ENCODE measurements around the gene PDAP1. TPM values are rescaled to one million over a fixed set of nuclear protein-coding genes. Genes with fewer than 3 reads are reported as not detected.

The PDAP1 gene
- polyA plus RNA-seq, 1 of the 3 experiments (the other 2 are of a cell fraction): 389 TPM

- DNase-seq: peak; percentile 71
- Histone ChIP-seq H3K4me3 (ENCODE audit: low read depth in 2 of 2, low read length in 1 of 2) (no peak overlapping the region), H3K27me3 (ENCODE audit: insufficient read depth) (no peaks in the 10 kb centered on the region), H2AFZ (ENCODE audit: low read depth) (no peak overlapping the region), H4K20me1 (ENCODE audit: insufficient read depth) (peaks cover 81% of the 10 kb centered on the region), H3K4me2 (no peak overlapping the region), H3K79me2 (ENCODE audit: insufficient read depth) (peaks cover 88% of the 10 kb centered on the region), H3K27ac (ENCODE audit: low read depth in 2 of 2, low read length in 1 of 2) (peak overlapping the region in 1 of 2 experiments; percentile 57; a peak in 1 of 4 replicates), H3F3A (replicated peaks; ENCODE audit: insufficient read depth) (peaks cover 17% of the 10 kb centered on the region), H3K9me3 (no peaks in the 10 kb centered on the region), H3K4me1 (ENCODE audit: control insufficient read depth in 1 of 2, insufficient read depth in 2 of 2, low read depth in 1 of 2, low read length in 1 of 2) (peaks cover 15 to 27% of the 10 kb centered on the region in 2 experiments; a peak in 2 of 4 replicates), H3K9me2 (no peaks in the 10 kb centered on the region), H3K36me3 (replicated peaks in 1 of 2; ENCODE audit: control insufficient read depth in 1 of 2, insufficient read depth in 2 of 2, low read length in 1 of 2) (peaks cover 7 to 44% of the 10 kb centered on the region in 2 experiments), H3K9ac (no peak overlapping the region)
- POLR2A ChIA-PET: interaction anchor here (0.6 kb wide), 1 partner anchor 11 kb away, joined by 5 read pairs; no protein-coding TSS in a partner anchor
- 67% methylated on average over 2 of the region's 7 CpGs for WGBS (ENCODE audit: low lambda C conversion rate)
- CTCF ChIA-PET: no interaction called here
- TF ChIP-seq EP300 (IDR thresholded peaks at IDR 0.05; ENCODE audit: borderline replicate concordance in 1 of 2, low read depth in 1 of 2, low read length in 1 of 2): peak in 1 of 2 experiments; percentile 68; a peak in 2 of 4 replicates
- TF ChIP-seq GATA2 (CRISPR knock-in tag; IDR thresholded peaks at IDR 0.05): peak; percentile 44; the same call in 1 of the 2 replicates
- TF ChIP-seq NRF1 (IDR thresholded peaks at IDR 0.05; ENCODE audit: low read depth, low read length): no peak
- TF ChIP-seq MXI1 (IDR thresholded peaks at IDR 0.05; ENCODE audit: low read depth, low read length): peak; percentile 72
- TF ChIP-seq CHD2 (IDR thresholded peaks at IDR 0.05; ENCODE audit: low read length, partially characterized antibody): peak; percentile 47
Measured at GRCh38 chr7:99381664-99382075, 26.7 kb downstream of the PDAP1 start.

DNA sequence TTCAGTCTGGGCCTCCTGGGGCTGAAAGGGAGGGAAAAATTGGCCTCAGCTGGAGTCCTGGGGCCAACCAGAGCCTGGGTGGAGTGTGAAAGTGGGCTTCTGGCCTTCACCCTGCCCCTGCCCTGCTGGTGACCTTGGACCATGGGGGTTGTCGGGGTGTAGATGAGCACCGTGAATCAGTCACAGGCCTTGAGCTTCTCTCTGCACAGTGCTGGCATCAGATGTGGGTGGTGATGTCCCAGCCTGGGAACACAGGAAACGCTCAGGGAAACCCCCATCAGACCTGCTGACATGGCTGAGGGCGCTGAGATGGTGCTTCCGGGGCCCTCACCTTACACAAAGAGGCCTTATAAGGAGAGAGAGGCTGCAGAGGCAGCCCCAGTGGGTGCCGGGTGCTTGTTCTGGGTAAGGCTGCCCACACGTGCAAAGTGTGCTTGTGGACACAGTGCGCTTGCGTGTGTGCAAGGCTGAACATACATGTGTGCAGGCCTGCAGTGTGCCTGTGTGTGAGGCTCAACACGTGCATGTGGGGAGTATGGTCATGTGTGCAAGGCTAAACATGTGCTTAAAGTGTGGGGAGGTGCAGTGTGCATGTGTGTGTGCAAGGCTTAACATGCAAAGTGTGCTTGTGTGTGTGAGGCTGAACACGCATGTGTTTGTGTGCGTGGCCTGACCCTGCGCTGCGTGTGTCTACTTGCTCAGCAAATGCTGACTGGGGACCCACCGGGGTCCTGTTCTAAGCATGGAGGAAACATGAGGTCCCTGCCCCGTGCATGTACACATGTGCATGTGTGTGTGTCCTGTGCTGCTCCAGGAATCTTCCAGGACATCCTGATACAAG, 27.4 kb downstream of the PDAP1 start:
- Histone ChIP-seq H3K27me3 (ENCODE audit: insufficient read depth) (no peaks in the 10 kb centered on the region), H3K9me3 (no peaks in the 10 kb centered on the region), H3K9me2 (no peaks in the 10 kb centered on the region), H4K20me1 (ENCODE audit: insufficient read depth) (peaks cover 87% of the 10 kb centered on the region), H3K79me2 (ENCODE audit: insufficient read depth) (peaks cover 94% of the 10 kb centered on the region), H3K4me2 (no peak overlapping the region), H2AFZ (ENCODE audit: low read depth) (no peak overlapping the region), H3K4me1 (ENCODE audit: control insufficient read depth in 1 of 2, insufficient read depth in 2 of 2, low read depth in 1 of 2, low read length in 1 of 2) (peaks cover 17 to 27% of the 10 kb centered on the region in 2 experiments; a peak in 2 of 4 replicates), H3K27ac (ENCODE audit: low read depth in 2 of 2, low read length in 1 of 2) (peak overlapping the region in 1 of 2 experiments; percentile 57; a peak in 1 of 4 replicates), H3K9ac (no peak overlapping the region), H3F3A (replicated peaks; ENCODE audit: insufficient read depth) (peaks cover 21% of the 10 kb centered on the region), H3K36me3 (replicated peaks in 1 of 2; ENCODE audit: control insufficient read depth in 1 of 2, insufficient read depth in 2 of 2, low read length in 1 of 2) (peaks cover 3 to 44% of the 10 kb centered on the region in 2 experiments), H3K4me3 (ENCODE audit: low read depth in 2 of 2, low read length in 1 of 2) (no peak overlapping the region)
- WGBS (ENCODE audit: low lambda C conversion rate): 95% methylated on average over 14 of the region's 16 CpGs
- POLR2A ChIA-PET: no interaction called here
- CTCF ChIA-PET: no interaction called here
- TF ChIP-seq SIN3A (IDR thresholded peaks at IDR 0.05; ENCODE audit: borderline replicate concordance, low read depth, low read length) (no peak), POLR2AphosphoS5 (IDR thresholded peaks at IDR 0.05; ENCODE audit: low read depth, low read length) (0 out of 2 replicates have a peak, but pooled peaks have one; percentile 9)
- DNase-seq: peak; percentile 30

DNA sequence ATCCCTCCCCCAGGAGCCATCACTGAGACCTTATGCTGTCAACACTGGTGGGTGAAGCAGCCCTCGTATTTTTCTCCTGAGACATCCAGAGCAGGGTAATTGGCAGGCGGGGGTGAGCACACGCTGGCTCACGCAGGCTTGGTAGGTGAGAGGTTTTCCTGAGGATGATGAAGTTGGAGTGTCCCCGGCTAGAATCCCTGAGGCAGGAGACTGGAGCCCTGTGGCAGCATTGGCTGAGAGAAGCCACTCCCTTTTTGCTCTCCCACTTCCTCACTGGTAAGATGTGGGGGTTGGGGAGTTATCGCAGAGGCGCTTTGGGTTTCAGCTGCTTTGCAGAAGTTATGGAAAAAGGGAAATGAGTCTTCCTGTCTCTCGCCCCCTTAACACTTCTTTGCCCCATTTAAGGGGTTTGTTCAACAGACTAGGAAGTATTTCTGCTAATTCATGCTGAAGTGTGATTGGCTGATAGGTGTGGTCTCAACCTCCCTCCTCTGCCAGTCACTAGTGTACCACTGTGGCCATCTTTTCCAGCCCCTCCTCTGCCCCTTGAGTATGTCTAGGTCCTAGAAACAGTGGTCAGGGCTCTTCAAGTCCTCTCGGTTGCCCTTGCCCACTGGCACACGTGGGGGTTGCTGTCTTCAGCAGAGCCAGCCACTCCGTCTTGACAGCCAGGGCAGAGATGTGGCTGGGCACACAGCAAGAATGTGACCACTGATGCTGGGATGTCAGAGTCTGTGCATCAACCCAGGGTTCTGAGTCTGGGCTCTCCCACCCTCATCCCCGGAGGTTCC, 28.2 kb downstream of the PDAP1 start:
- peak overlapping the region in 1 of 2 experiments; percentile 52; a peak in 2 of 4 replicates for H3K27ac ChIP-seq (ENCODE audit: low read depth in 2 of 2, low read length in 1 of 2)
- H3K27me3 ChIP-seq (ENCODE audit: insufficient read depth): no peaks in the 10 kb centered on the region
- peaks cover 95% of the 10 kb centered on the region for H3K79me2 ChIP-seq (ENCODE audit: insufficient read depth)
- peaks cover 27% of the 10 kb centered on the region for H3F3A ChIP-seq (replicated peaks; ENCODE audit: insufficient read depth)
- no peak overlapping the region for H2AFZ ChIP-seq (ENCODE audit: low read depth)
- no peaks in the 10 kb centered on the region for H3K9me3 ChIP-seq
- peak overlapping the region; percentile 56 for H3K4me2 ChIP-seq
- no peak overlapping the region for H3K4me3 ChIP-seq (ENCODE audit: low read depth in 2 of 2, low read length in 1 of 2)
- 87% methylated on average over 12 of the region's 12 CpGs for WGBS (ENCODE audit: low lambda C conversion rate)
- H3K36me3 ChIP-seq (replicated peaks in 1 of 2; ENCODE audit: control insufficient read depth in 1 of 2, insufficient read depth in 2 of 2, low read length in 1 of 2): peaks cover 0 to 37% of the 10 kb centered on the region in 2 experiments
- POLR2A ChIA-PET: no interaction called here
- H4K20me1 ChIP-seq (ENCODE audit: insufficient read depth): peaks cover 88% of the 10 kb centered on the region
- H3K9me2 ChIP-seq: no peaks in the 10 kb centered on the region
- peaks cover 23 to 27% of the 10 kb centered on the region in 2 experiments; a peak in 2 of 4 replicates for H3K4me1 ChIP-seq (ENCODE audit: control insufficient read depth in 1 of 2, insufficient read depth in 2 of 2, low read depth in 1 of 2, low read length in 1 of 2)
- no peak for DNase-seq
- CTCF ChIA-PET: no interaction called here
- no peak overlapping the region for H3K9ac ChIP-seq
- TF ChIP-seq FOXJ3 (CRISPR knock-in tag; IDR thresholded peaks at IDR 0.05) (no peak), MXI1 (IDR thresholded peaks at IDR 0.05; ENCODE audit: low read depth, low read length) (no peak), YY1 (IDR thresholded peaks at IDR 0.05; ENCODE audit: low read depth) (no peak), CHD2 (IDR thresholded peaks at IDR 0.05; ENCODE audit: low read length, partially characterized antibody) (no peak), USF2 (IDR thresholded peaks at IDR 0.05; ENCODE audit: borderline replicate concordance, low read depth, low read length) (no peak), SMC3 (IDR thresholded peaks at IDR 0.05; ENCODE audit: low read depth, low read length) (no peak), FOSL2 (IDR thresholded peaks at IDR 0.05; ENCODE audit: borderline replicate concordance, low read depth) (no peak), MEF2A (IDR thresholded peaks at IDR 0.05; ENCODE audit: borderline replicate concordance, low read depth) (no peak), TAF1 (IDR thresholded peaks at IDR 0.05; ENCODE audit: borderline replicate concordance, low read depth, low read length) (no peak), USF1 (IDR thresholded peaks at IDR 0.05; ENCODE audit: borderline replicate concordance, low read depth) (no peak)
- TF ChIP-seq, protein P1, sequence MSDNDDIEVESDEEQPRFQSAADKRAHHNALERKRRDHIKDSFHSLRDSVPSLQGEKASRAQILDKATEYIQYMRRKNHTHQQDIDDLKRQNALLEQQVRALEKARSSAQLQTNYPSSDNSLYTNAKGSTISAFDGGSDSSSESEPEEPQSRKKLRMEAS (IDR thresholded peaks at IDR 0.05; ENCODE audit: low read depth): no peak

Data from SK-N-SH (cell line).